ENCODE data around the gene ETS1. TPM values are rescaled to one million over a fixed set of nuclear protein-coding genes. Genes with fewer than 3 reads are reported as not detected.

The ETS1 gene
- total RNA-seq, 2 experiments from 2014 or later, result 579 to 590 TPM

- TF ChIP-seq CTCF (IDR thresholded peaks at IDR 0.05), result no peak
- ChIA-PET CTCF (interaction anchor here (1.3 to 4.1 kb wide), 3 partner anchors 10 to 128 kb away, joined by 5 to 26 read pairs (median 22); no protein-coding TSS in a partner anchor), POLR2A (interaction anchor here (1.6 to 26.3 kb wide), 9 partner anchors 14 to 212 kb away, joined by 5 to 611 read pairs (median 53); no protein-coding TSS in a partner anchor)
- no peaks in the 10 kb centered on the region for H3K27me3 Mint-ChIP-seq
- intact Hi-C loops (cut with DNase I, micrococcal nuclease), result loop anchor here (1.0 to 10.0 kb wide), 7 partner anchors 7 to 468 kb away; no protein-coding TSS in a partner anchor
- peaks cover 96% of the 10 kb centered on the region for H3K36me3 Mint-ChIP-seq (ENCODE audit: low read depth)
- no peaks in the 10 kb centered on the region for H3K9me3 ChIP-seq (ENCODE audit: control insufficient read depth in 1 of 2, insufficient read depth in 1 of 2, low read length in 2 of 2)
- H3K27ac ChIP-seq (ENCODE audit: low read depth in 1 of 2, low read length in 2 of 2), result peak overlapping the region; percentile 68 to 93
- ATAC-seq (ENCODE audit: poor library complexity), result no peak
- peak overlapping the region; percentile 99 for H3K27ac Mint-ChIP-seq
- peak overlapping the region; percentile 41 for H3K4me3 ChIP-seq (ENCODE audit: low read length)
- no peaks in the 10 kb centered on the region for H3K9me3 Mint-ChIP-seq
- H3K36me3 ChIP-seq (ENCODE audit: insufficient read depth, low read length), result peaks cover 90% of the 10 kb centered on the region
- H3K4me1 Mint-ChIP-seq (ENCODE audit: low read depth), result peaks cover 100% of the 10 kb centered on the region
- peak overlapping the region; percentile 90 for H3K4me3 Mint-ChIP-seq
- no peaks in the 10 kb centered on the region for H3K27me3 ChIP-seq (ENCODE audit: control insufficient read depth in 1 of 2, insufficient read depth in 2 of 2, low read length in 2 of 2)
- peak in 2 of 14 experiments; percentile 22 to 38 for DNase-seq
- peaks cover 87% of the 10 kb centered on the region for H3K4me1 ChIP-seq (ENCODE audit: insufficient read depth, low read length)
Measured at GRCh38 chr11:128502726-128503125, 84.6 kb downstream of the ETS1 start.

DNA sequence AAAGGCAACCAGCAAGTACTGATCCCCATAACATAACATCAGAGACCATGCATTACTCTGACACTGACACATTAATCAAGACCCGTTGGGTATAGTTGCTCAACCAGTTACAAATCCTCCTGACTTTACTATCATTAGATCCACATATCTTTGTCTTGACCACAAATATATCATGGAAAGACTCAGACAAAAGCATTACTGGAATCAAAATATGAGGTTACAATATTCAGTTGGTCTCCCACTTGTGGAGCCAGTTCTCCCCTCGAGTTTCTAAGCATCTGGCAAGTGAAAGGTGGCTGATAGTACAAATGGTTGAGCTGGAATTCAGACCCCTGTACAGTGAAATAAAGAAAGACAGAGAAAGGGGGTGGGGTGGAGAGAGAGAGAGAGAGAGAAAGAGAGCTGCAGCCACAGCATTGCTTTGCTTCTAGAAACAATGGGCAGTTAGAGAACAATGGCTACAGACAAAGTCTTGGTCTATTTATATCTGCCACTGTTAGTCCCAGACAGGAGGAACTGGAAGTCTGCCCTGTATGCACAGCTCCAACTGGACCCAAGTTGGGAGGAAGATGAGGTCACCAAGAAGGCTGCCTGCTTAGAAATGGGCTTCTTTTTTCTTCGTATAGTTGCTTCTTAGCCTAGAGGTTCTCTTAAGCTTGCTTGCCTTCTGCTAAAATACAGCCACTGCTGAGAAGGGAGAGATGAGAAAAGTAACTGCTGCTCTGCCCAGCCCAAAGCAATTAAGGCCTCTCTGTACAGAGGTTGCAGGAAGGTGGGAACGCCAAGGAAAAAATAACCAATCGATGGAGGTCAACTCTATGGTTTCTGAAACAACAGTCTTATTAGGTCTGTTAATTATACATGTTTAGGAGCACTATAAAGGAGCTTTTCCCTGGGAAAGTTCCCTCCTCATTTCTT is 85.5 kb downstream of the ETS1 start:
- CTCF ChIA-PET, result interaction anchor here (0.7 to 3.0 kb wide), 7 partner anchors 9 to 329 kb away, joined by 3 to 22 read pairs (median 3); no protein-coding TSS in a partner anchor
- Histone ChIP-seq H3K4me3 (ENCODE audit: low read length) (peak overlapping the region; percentile 41), H3K36me3 (ENCODE audit: insufficient read depth, low read length) (peaks cover 92% of the 10 kb centered on the region)

More for the DNA sequence above, 85.5 kb downstream of the ETS1 start:
- DNase-seq (peak in 1 of 14 experiments; percentile 6), ATAC-seq (ENCODE audit: poor library complexity) (no peak)
- H3K36me3 Mint-ChIP-seq (ENCODE audit: low read depth), result peaks cover 96% of the 10 kb centered on the region
- peak overlapping the region; percentile 90 for H3K4me3 Mint-ChIP-seq
- intact Hi-C loops (cut with DNase I, micrococcal nuclease), result loop anchor here (2.0 to 10.0 kb wide), 7 partner anchors 17 to 467 kb away; no protein-coding TSS in a partner anchor
- TF ChIP-seq CTCF (IDR thresholded peaks at IDR 0.05), result no peak
- peak overlapping the region; percentile 68 to 93 for H3K27ac ChIP-seq (ENCODE audit: low read depth in 1 of 2, low read length in 2 of 2)
- no peaks in the 10 kb centered on the region for H3K27me3 ChIP-seq (ENCODE audit: control insufficient read depth in 1 of 2, insufficient read depth in 2 of 2, low read length in 2 of 2)
- H3K4me1 ChIP-seq (ENCODE audit: insufficient read depth, low read length), result peaks cover 87% of the 10 kb centered on the region
- no peaks in the 10 kb centered on the region for H3K9me3 Mint-ChIP-seq
- no peaks in the 10 kb centered on the region for H3K9me3 ChIP-seq (ENCODE audit: control insufficient read depth in 1 of 2, insufficient read depth in 1 of 2, low read length in 2 of 2)
- H3K27ac Mint-ChIP-seq, result peak overlapping the region; percentile 99
- no peaks in the 10 kb centered on the region for H3K27me3 Mint-ChIP-seq
- POLR2A ChIA-PET, result interaction anchor here (0.7 to 26.3 kb wide), 11 partner anchors 15 to 218 kb away, joined by 3 to 611 read pairs (median 36); no protein-coding TSS in a partner anchor
- H3K4me1 Mint-ChIP-seq (ENCODE audit: low read depth), result peaks cover 100% of the 10 kb centered on the region
